ENCODE measurements around the gene APBB1IP. TPM values are rescaled to one million over a fixed set of nuclear protein-coding genes. Genes with fewer than 3 reads are reported as not detected.

Gene APBB1IP
- total RNA-seq, 3 donors from 2014 or later, result 40.6 to 44.8 (median 41.8) TPM

DNA sequence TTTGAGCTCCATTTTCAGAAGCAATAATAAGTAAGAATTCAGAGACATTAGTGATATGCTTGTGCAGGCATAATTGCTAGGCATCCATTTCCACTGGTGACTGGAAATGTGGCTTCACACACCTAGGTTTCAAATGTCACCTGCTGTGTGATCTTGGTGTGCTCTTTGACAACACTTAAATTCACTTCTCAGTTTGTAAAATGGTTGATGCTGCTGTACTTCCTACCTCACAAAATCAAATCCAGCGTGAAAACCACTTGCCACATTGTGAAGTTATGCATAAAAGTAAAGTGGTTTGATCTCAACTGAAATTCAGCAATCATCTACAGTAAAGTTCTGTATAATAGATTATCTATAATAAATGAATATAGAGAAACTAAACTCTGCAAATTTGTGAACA lies 82.4 kb downstream of the APBB1IP start:
- Mint-ChIP-seq H3K36me3 (ENCODE audit: insufficient read depth) (peaks cover 51% of the 10 kb centered on the region), H3K27me3 (ENCODE audit: low read depth) (no peaks in the 10 kb centered on the region), H3K9me3 (peaks cover 5% of the 10 kb centered on the region), H3K4me3 (no peak overlapping the region), H3K4me1 (ENCODE audit: low read depth) (peaks cover 21% of the 10 kb centered on the region)
- ATAC-seq (no peak), DNase-seq (no peak)

DNA sequence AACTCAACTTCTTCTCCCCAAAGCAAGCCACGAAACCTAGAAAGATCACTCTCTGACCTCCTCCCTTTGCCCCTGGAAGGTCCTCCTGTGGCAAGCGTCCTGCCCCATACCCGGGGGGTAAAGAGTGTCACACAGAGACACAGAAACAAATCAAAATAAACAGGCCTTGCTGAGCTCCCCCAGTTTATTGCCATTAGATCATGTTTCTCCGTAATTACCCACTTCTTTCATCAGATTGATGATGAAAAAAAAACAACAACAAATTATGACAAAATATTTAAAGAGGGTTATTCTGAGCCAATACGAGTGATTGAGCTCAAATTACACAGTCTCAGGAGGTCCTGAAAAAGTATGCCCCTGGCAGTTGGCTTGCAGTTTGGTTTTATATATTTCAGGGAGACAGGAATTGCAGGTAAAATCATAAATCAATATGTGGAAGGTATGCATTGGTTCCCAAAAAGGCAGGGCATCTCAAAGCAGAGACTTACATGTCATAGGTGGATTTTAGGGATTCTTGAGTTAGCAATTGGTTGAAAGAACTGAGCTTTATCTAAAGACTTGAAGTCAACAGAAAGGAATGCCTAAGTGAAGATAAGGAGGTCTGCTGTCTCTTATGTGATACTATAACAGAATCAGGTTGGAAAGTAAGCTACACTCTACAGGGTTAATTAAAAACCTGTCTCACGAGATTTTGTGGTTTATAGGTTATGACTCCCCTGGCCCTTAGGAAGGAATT lies 86.2 kb downstream of the APBB1IP start:
- H3K4me3 Mint-ChIP-seq, result no peak overlapping the region
- ATAC-seq (no peak), DNase-seq (no peak)
- peaks cover 2% of the 10 kb centered on the region for H3K9me3 Mint-ChIP-seq
- H3K27me3 Mint-ChIP-seq (ENCODE audit: low read depth), result no peaks in the 10 kb centered on the region
- H3K4me1 Mint-ChIP-seq (ENCODE audit: low read depth), result peaks cover 24% of the 10 kb centered on the region
- peaks cover 59% of the 10 kb centered on the region for H3K36me3 Mint-ChIP-seq (ENCODE audit: insufficient read depth)

DNA sequence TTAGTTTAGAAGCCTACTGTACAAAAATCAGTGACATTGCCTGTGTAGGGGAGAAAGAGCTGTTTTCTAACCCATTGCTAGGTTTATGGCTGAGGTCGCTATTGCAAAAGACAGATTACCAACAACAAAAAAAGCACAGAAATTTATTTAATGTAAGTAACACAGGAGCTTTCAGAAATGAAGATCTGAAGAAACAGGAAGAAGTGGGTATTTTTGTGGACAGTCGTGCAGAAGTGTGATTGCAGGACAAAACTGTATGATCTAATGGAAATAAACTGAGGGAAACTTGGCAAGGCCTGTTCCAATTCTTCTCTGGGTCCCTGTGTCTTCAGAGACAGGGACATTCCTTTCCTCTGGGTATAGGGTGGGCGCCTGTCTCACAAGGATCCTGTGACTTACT lies 87.4 kb downstream of the APBB1IP start:
- H3K9me3 Mint-ChIP-seq, result no peaks in the 10 kb centered on the region
- peaks cover 47% of the 10 kb centered on the region for H3K36me3 Mint-ChIP-seq (ENCODE audit: insufficient read depth)
- no peaks in the 10 kb centered on the region for H3K27me3 Mint-ChIP-seq (ENCODE audit: low read depth)
- H3K4me3 Mint-ChIP-seq, result no peak overlapping the region
- no peak for DNase-seq
- H3K4me1 Mint-ChIP-seq (ENCODE audit: low read depth), result peaks cover 17% of the 10 kb centered on the region
- ATAC-seq, result no peak

DNA sequence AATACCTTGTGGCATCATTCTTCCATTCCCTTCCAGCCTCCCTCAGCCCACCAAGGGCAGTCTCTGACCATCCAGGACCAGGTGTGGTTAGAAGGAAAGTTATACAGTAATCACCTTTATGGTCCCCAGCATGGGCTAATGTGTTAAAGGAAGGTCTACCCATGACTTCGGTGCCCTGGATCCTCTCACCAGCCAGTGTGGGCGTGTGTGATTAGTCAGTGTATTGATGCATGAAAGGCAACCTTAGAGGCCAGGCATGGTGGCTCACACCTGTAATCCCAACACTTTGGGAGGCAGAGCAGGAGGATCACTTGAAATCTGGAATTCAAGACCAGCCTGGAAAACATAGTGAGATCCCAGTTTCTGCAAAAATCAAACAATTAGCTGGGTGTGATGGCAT lies 88.9 kb downstream of the APBB1IP start:
- Mint-ChIP-seq H3K36me3 (ENCODE audit: insufficient read depth) (peaks cover 50% of the 10 kb centered on the region), H3K9me3 (no peaks in the 10 kb centered on the region), H3K27me3 (ENCODE audit: low read depth) (no peaks in the 10 kb centered on the region), H3K4me1 (ENCODE audit: low read depth) (peaks cover 16% of the 10 kb centered on the region), H3K4me3 (no peak overlapping the region)
- ATAC-seq (peak in 1 of 2 donors; percentile 35), DNase-seq (peak; percentile 20)

DNA sequence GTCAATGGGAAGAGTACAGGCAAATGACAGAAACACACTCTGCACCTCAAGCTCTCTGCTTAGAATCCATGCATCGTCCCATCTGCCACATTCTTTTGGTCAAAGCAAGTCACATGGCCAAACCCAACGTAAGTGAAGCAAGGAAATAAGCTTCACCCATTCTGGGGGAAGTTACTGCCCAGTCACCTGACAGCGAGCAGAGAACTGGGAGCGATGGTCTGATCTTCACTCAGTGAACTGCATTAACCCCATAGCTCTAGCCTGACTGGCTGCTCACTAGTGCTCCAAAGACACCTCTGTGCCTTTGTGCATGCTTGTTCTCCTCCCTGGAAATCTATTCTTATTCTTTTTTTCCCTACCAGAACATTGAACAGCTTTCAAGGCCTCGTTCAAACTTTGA lies 89.9 kb downstream of the APBB1IP start:
- H3K4me3 Mint-ChIP-seq, result no peak overlapping the region
- no peaks in the 10 kb centered on the region for H3K27me3 Mint-ChIP-seq (ENCODE audit: low read depth)
- peaks cover 16% of the 10 kb centered on the region for H3K4me1 Mint-ChIP-seq (ENCODE audit: low read depth)
- H3K36me3 Mint-ChIP-seq (ENCODE audit: insufficient read depth), result peaks cover 45% of the 10 kb centered on the region
- DNase-seq (no peak), ATAC-seq (no peak)
- no peaks in the 10 kb centered on the region for H3K9me3 Mint-ChIP-seq

DNA sequence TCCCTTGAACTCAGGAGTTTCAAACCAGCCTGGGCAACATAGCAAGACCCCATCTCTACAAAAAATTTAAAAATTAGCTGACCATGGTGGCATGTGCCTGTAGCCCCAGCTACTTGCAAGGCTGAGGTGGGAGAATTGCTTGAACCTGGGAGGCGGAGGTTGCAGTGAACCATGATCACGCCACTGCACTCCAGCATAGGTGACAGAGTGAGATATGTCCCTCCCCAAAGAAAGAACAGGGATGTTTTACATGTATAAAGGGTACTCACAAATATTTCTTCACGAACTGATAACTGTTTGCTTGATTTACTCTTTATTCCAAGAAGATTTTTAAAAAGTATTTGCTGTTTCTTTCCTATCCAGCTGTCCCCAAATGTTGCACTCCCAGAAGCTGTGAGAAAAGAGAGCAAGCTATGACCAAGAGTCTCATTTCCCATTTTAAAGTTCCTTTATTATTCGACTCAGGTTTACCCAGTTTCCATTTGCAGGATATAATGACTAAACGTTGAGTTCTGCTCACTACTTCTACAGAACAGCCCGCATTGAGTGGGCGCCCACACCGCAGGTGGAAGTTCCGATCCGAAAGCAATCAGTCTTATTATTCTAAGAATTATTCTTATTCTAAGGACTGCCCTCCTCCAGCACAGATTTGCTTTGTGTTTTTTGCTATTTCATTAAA lies 90.7 kb downstream of the APBB1IP start:
- Mint-ChIP-seq H3K4me3 (no peak overlapping the region), H3K27me3 (ENCODE audit: low read depth) (no peaks in the 10 kb centered on the region), H3K9me3 (no peaks in the 10 kb centered on the region), H3K36me3 (ENCODE audit: insufficient read depth) (peaks cover 50% of the 10 kb centered on the region), H3K4me1 (ENCODE audit: low read depth) (peaks cover 16% of the 10 kb centered on the region)
- no peak for ATAC-seq
- DNase-seq, result no peak

DNA sequence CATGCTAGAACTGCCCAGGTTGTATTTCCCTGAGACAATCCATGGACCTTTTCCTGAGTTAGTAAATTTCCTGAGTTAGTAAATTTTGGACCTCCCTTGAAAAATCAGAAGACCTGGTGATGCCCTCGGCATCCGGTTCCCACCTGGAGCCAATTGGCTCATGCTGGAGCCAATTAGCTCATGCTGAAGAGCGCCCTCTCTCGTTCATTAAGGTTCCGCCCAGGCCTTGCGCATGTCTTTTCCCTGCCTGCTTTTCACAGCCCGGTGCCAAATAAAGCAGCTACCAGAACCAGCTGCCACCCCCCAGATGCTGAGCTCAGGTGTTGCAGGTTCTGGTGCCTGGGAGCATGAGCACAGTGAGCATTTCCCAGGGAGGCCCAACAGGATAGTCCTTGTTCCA lies 96.2 kb downstream of the APBB1IP start:
- no peaks in the 10 kb centered on the region for H3K9me3 Mint-ChIP-seq
- no peaks in the 10 kb centered on the region for H3K27me3 Mint-ChIP-seq (ENCODE audit: low read depth)
- peaks cover 28% of the 10 kb centered on the region for H3K36me3 Mint-ChIP-seq (ENCODE audit: insufficient read depth)
- no peak for DNase-seq
- no peaks in the 10 kb centered on the region for H3K4me1 Mint-ChIP-seq (ENCODE audit: low read depth)
- ATAC-seq, result no peak
- H3K4me3 Mint-ChIP-seq, result no peak overlapping the region

DNA sequence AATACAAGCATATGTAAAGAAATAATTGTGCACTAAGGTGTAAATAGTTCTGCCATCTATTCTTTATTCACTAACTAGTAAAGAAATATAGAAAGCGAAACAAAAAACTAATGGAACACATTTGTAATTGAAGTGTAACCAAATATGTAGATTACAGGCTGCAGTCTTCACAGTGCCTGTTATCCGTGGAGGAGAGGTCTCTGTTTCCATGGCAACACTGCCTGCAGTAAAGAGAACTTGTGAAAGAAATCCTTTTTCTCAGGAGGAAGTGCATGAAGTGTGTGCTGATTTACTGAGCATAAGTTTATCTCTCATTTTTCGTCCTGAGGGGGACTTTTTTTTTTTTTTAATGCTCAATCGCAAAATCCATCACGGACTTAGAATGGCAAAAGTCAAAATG lies 102.5 kb downstream of the APBB1IP start:
- H3K4me3 Mint-ChIP-seq, result no peak overlapping the region
- no peaks in the 10 kb centered on the region for H3K9me3 Mint-ChIP-seq
- peaks cover 44% of the 10 kb centered on the region for H3K36me3 Mint-ChIP-seq (ENCODE audit: insufficient read depth)
- ATAC-seq (peak in 1 of 2 donors; percentile 46), DNase-seq (no peak)
- H3K27me3 Mint-ChIP-seq (ENCODE audit: low read depth), result no peaks in the 10 kb centered on the region
- peaks cover 19% of the 10 kb centered on the region for H3K4me1 Mint-ChIP-seq (ENCODE audit: low read depth)

DNA sequence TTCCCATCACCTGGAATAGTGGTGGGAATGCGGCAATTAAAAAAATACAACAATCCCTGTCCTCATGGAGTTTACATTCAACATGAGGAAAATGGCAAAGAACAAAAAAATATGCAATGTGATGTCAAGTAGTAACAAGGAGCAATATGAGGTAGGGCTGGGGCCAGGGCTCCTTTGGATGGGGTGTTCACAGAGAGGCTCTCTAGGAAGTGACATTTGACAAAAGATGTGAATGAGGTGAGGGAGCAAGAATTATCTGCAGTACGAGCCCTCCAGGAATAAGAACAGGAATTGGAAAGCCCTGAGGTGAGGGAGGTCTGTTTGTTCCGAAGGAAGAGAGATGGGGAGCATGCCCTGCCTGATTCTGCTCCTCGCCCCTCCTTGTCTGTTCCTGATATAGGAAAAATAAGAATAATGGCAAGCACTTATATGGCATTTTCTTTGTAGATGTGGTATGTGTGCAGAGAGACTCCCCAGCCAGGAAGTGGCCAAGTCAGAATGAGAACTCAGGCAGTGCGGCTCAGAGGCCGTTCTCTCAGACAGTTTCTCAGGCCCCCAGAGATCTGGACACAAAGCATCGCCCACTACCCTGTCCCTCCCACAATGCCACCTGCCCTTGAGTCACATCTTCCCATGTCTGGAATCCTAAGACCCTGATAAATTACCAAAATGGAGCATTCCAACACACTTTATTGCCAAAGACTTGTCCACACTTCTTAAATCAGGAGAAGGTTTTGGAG lies 105.6 kb downstream of the APBB1IP start:
- no peak overlapping the region for H3K4me3 Mint-ChIP-seq
- H3K27me3 Mint-ChIP-seq (ENCODE audit: low read depth), result no peaks in the 10 kb centered on the region
- no peak for ATAC-seq
- no peak for DNase-seq
- peaks cover 4% of the 10 kb centered on the region for H3K9me3 Mint-ChIP-seq
- peaks cover 19% of the 10 kb centered on the region for H3K4me1 Mint-ChIP-seq (ENCODE audit: low read depth)
- peaks cover 58% of the 10 kb centered on the region for H3K36me3 Mint-ChIP-seq (ENCODE audit: insufficient read depth)

DNA sequence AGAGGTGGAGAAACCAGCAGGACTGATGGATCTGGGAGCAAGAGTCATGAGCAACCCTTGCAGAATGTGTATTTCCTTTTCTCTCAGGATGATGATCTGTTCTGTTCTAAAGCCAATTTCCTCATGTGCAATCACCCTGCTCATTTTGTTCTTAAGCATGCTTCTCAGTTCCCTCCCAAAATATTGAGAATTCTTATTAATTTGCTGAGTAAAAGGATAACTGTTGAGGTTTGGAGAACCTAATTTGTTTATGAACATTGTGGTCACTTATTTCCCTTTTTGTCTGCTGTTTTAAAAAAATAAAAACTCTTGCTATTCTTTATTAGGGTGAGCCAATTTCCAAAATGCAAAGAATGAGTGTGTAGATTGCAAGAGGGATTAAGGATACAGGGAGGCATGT lies 106.8 kb downstream of the APBB1IP start:
- Mint-ChIP-seq H3K4me1 (ENCODE audit: low read depth) (peaks cover 16% of the 10 kb centered on the region), H3K36me3 (ENCODE audit: insufficient read depth) (peaks cover 62% of the 10 kb centered on the region), H3K9me3 (peaks cover 15% of the 10 kb centered on the region), H3K27me3 (ENCODE audit: low read depth) (no peaks in the 10 kb centered on the region), H3K4me3 (no peak overlapping the region)
- DNase-seq, result no peak
- ATAC-seq, result no peak

DNA sequence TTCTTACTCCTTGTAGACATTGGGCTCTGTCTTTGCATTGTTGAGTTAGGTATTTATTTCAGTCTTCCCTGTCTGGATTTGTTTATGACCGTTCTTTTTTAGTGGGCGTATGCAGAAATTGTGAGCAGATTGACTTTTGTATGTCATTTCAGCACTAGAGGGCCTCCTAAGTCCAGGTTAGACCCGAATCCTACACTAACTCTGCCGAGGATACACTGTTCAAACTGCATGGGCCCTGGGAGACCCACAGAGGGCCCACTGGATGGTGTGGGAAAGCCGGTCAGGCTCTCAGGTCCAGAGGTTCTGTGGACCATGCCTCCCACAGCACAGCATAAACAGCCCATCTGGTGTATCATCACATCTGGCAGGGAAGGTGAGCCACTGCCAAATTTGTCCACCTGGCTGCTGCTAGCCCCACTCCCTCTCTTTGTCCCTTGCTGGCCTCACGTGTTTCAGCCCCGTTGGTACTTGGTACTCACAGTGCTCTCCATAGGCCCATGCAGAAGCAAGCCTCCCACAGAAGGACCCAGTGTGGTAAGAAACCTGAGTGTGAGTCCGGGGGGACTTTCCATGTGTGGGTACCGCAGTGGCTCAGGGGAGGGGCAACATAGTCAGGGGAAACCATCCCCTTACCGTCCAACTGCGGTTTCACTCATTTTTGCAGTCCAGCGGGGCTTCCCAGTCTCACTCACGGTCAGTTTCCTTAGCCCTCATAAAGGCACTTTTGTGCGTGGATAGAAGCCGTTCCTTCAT lies 112.8 kb downstream of the APBB1IP start:
- ATAC-seq (peak in 1 of 2 donors; percentile 50), DNase-seq (no peak)
- H3K9me3 Mint-ChIP-seq, result peaks cover 25% of the 10 kb centered on the region
- peaks cover 7% of the 10 kb centered on the region for H3K4me1 Mint-ChIP-seq (ENCODE audit: low read depth)
- no peak overlapping the region for H3K4me3 Mint-ChIP-seq
- H3K36me3 Mint-ChIP-seq (ENCODE audit: insufficient read depth), result peaks cover 78% of the 10 kb centered on the region
- no peaks in the 10 kb centered on the region for H3K27me3 Mint-ChIP-seq (ENCODE audit: low read depth)

DNA sequence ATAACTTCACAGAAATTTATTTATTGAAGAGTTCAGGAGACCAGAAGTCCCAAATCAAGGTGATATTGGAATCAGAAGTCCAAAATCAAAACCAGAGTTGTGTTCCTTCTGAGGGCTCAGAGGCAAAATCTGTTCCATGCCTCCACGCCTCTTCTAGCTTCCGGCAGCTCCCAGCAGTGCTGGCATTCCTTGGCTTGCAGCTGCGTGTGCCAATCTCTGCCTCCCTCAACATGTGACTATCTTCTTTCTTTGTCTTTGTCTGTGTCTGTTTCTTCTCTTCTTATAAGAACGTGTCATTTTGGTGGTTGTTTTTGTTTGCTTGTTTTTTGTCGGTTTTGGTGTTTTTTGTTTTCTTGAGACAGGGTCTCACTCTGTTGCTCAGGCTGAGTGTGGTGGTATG lies 116.1 kb downstream of the APBB1IP start:
- H3K4me3 Mint-ChIP-seq, result no peak overlapping the region
- peaks cover 66% of the 10 kb centered on the region for H3K36me3 Mint-ChIP-seq (ENCODE audit: insufficient read depth)
- ATAC-seq (no peak), DNase-seq (no peak)
- H3K9me3 Mint-ChIP-seq, result peaks cover 16% of the 10 kb centered on the region
- peaks cover 7% of the 10 kb centered on the region for H3K4me1 Mint-ChIP-seq (ENCODE audit: low read depth)
- no peaks in the 10 kb centered on the region for H3K27me3 Mint-ChIP-seq (ENCODE audit: low read depth)

DNA sequence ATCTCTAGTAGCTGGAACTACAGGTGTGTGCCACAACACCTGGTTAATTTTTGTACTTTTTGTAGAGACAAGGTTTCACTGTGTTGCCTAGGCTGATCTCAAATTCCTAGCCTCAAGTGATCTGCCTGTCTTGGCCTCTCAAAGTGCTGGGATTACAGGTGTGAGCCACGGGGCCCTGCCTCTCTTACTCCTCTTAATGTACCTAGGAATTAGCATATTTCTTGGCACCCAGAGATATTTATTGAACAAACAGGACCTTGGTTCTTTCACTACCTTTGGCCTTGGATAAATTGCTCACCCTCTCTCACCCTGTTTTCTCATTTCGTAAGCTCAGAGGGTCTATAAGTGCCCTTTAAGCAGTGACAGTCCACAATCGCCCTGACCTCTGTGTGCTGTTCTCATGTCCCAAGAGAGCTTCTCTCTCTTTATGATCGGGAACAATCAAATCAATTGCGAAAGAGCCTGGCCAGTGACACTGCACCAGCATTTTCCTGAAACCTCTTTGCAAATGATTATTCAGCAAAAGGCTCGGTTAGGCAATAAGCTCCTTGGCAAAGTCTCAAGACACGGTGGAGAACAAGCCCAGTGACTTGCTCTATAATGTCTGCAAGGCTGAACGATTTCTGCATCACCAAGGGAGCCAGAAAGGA lies 117.7 kb downstream of the APBB1IP start:
- Mint-ChIP-seq H3K4me3 (no peak overlapping the region), H3K4me1 (ENCODE audit: low read depth) (peaks cover 7% of the 10 kb centered on the region), H3K27me3 (ENCODE audit: low read depth) (no peaks in the 10 kb centered on the region), H3K36me3 (ENCODE audit: insufficient read depth) (peaks cover 61% of the 10 kb centered on the region), H3K9me3 (peaks cover under 1% of the 10 kb centered on the region)
- ATAC-seq, result no peak
- no peak for DNase-seq

All from activated T-cell treated with anti-CD3 and anti-CD28 coated beads, Interleukin-2, amount 50 U/mL, for 4 hours (primary cell).